GM12801 (cell line): ENCODE results near the gene FER1L5.

ENCODE experiments used
- CTCF ChIP-seq: IDR thresholded peaks from one replicate; pipeline ENCODE4 v1.5.1; 2011; ENCODE audit warnings: control low read depth; ENCODE audit not compliant: insufficient read length; ENCODE audit errors: extremely low read depth

Gene FER1L5

GRCh38 chr2:96698221-96698861 is 55.8 kb downstream of the FER1L5 start:
- TF ChIP-seq CTCF = no peak

- no peak for TF ChIP-seq CTCF
Measured at GRCh38 chr2:96699021-96699420, 56.5 kb downstream of the FER1L5 start.

- no peak for TF ChIP-seq CTCF
Measured at GRCh38 chr2:96699621-96700020, 57.1 kb downstream of the FER1L5 start.

- TF ChIP-seq CTCF = no peak
Measured at GRCh38 chr2:96700086-96700485, 57.5 kb downstream of the FER1L5 start.

GRCh38 chr2:96701636-96702035 is 59.1 kb downstream of the FER1L5 start:
- no peak for TF ChIP-seq CTCF

- no peak for TF ChIP-seq CTCF
Measured at GRCh38 chr2:96702098-96702785, 59.7 kb downstream of the FER1L5 start.

GRCh38 chr2:96703021-96703751 is 60.6 kb downstream of the FER1L5 start:
- TF ChIP-seq CTCF = no peak
